EH (cell line): Measurements from ENCODE around the gene CNRIP1.
"Not testable (repeated sequence)": the region's sequence is repeated elsewhere in the genome, so short reads cannot be mapped to it uniquely, and the experiment has no call there.

Experiments used
- DNase-seq: peaks from one replicate; pipeline ENCODE4 v3.0.0-alpha.2; 2015; ENCODE audit warnings: low read depth

The CNRIP1 gene, protein sequence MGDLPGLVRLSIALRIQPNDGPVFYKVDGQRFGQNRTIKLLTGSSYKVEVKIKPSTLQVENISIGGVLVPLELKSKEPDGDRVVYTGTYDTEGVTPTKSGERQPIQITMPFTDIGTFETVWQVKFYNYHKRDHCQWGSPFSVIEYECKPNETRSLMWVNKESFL

DNA sequence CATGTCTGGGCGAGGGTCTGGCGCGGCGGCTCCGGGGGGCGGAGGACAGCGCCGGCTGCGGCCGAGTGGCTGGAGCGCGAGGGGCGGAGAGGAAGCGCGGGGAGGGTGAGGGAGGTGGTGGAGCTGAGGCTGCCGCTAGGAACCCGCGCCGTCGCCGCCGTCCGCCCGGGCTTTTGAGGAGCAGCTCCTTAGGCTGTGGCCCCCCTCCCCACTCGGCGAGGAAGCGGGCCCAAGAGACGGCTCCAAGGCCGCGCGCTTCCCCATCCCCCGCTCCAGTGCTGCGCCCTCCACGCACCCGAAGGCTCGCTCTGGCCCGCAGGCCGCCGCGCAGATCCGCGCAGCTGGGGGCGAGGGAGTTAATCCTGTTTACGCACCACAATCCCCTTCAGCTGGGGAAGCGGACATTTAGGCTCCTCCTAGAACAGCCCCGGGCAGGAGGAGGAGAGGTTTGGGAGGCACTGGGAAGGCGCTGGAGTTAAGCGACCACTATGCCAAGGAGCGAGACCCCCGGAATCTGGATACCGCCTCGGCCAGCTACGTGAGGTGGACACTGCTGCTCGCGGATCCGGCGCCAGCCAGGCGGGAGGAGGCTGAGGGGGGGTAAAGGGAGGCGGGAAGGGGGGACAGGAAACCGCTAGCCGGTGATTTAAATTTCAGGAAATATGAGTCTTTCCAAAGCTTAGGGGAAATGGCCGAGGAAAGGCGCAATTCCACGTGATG is at the start of gene CNRIP1:
TSS of gene CNRIP1 (minus strand) at position 552 of the 720 bp plus-strand sequence. CDS start at position 3, 549 bp downstream.
- peak; percentile 88 for DNase-seq

DNA sequence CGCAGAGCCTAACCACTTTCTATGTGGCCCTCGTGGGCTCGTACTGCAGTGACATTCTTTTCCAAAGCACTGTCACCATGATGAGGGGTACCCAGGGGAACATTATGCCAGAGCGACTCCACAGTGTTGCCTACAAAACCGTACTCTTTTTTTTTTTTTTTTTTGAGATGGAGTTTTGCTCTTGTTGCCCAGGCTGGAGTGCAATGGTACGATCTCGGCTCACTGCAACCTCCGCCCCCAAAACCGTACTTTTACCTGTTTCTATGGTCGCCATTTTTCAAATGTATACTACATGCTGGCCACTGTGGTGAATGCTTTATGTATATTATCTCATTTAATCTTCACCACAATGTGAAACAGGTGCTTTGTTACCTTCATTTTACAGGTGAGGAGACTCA is 49.6 kb upstream of the CNRIP1 start:
- DNase-seq = no peak

DNA sequence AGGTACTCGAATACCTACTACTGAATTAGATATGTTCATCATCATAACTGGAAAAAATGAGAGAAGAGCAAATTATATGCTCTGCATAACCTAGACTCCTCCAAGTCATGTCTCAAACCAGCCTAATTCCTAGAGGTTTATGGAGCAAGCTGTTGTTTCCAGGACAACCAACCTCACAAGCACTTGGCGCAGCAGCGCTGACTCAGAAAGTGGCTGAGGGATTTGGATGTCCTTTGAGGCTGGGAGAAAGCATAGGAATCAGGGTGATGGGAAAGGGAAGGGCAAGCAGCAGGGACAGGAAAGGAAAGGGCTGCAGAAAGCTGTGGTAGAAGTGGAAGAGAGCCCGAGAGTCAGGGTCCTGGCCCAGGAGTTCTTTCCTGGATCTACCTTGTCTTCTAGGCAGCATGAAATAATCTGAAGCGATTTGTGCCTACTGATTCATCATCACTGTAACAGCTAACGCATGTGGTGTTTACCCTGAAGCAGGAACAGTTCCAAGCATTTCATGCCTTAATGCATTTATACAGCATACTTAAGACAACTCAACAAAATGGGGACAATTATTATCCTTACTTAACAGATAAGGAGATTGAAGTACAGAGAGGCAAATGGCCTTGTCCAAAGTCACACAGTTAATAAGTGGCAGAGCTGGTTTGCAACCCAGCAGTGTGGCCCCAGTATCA is 49.0 kb upstream of the CNRIP1 start:
- DNase-seq = peak; percentile 84

DNA sequence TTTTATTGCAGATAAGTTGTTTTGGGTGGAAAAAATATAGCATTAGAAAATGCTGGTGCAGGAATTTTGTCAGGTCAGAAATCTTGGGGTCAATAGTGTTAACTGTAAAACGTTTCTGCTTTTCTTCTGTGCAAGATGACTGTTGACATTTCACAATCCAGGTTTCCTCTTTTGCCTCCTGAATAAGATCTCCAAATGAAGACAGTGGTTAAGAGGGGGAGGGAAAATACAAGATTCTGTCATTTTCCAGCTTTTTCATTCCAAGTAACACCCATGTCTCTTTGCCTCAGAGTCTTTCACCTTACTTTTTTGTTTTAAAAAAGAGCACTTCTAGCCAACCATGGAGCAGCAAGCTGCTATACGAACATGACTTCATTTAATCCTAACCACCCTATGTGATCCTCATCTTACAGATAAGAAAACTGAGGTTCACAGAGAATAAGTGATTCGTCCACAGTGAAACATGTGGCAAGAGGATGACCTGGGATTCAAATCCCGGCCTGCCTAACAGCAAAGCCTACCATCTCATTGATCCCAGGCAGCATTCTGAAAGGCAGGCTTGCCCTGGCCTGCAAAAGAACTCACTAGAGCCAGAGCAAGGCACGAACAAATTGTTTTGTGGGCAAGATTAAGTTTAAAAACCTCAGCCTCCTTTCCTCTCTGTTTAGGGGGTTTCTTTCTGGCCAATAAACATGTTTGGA is 48.4 kb upstream of the CNRIP1 start:
- no peak for DNase-seq

DNA sequence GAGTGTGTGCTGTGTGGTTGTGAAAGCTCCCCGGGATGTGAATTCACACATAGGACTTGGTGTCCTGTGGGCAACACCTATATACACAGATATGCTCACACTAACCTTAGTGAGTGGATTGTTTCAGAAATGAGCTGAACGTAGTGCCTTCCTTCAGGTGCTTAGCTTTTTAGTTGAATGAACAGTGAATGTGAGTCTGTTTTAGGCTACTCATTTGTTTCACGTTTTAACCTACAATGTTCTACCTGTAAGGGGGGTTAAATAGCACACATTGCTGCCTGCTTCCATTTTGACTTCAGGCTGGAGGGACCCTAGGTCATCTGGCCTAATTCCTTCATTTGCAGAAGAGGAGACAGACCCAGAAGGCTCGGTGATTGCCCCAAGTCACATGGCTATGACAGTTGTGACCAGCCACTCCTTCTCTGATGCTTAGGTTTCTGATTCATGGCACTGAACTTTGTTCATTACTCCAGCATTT is 46.4 kb upstream of the CNRIP1 start:
- DNase-seq = no peak

DNA sequence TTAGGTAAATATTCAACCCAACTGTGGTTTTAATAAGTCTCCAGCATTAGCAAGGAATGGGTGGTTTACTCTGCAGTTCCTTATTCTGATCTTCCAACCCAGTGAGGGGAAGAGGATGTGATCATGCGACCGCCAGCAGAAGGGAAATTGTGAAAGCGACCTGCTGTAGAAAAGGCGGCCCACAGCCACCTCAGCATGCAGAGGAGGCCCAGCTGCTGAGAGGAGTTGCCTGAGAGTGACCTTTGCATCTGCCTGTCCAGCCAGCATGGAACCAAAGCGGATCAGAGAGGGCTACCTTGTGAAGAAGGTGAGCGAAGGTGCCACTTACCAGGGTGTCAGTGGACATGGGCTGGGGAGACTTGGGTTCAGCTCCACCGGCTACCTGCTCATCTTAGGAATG is 45.3 kb upstream of the CNRIP1 start, which contains the start of gene PLEK:
TSS of gene PLEK (plus strand) at position 196 of the 400 bp plus-strand sequence. CDS start at position 266, 70 bp downstream.
- no peak for DNase-seq

DNA sequence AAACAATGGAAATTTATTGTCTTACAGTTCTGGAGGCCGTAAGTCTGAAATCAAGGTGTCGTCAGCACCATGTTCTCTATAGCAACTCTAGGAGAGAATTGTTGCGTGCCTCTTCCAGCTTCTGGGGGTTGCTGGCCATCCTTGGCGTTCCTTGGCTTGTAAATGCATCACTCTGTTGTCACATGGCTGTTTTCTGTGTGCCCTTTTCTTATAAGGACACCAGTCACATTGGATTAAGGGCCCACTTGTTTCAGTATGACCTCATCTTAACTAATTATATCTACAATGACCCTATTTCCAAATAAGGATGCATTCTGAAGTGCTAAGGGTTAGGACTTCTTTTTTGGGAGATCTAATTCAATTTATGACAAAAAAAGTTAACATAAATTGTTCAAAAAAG is 44.0 kb upstream of the CNRIP1 start:
- no peak for DNase-seq

DNA sequence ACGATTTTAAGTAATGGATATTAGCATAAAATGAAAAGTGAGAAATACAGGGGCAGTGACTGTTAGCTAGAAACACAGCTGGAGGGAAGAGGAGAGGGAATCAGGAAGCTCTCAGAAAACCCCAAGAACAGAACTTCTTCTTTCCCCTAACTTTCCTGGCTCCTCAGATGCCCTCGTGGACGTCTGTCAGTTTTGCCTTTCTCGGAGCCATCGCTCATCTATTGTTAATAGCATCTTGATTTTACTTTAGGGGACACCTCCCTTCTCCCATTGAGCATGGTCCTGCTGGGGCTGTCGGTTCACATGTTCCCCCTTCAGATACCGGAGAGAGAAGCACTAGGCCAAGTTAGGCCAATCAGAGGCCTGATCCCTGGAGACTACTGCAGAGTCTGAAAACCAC is 43.0 kb upstream of the CNRIP1 start:
- no peak for DNase-seq

DNA sequence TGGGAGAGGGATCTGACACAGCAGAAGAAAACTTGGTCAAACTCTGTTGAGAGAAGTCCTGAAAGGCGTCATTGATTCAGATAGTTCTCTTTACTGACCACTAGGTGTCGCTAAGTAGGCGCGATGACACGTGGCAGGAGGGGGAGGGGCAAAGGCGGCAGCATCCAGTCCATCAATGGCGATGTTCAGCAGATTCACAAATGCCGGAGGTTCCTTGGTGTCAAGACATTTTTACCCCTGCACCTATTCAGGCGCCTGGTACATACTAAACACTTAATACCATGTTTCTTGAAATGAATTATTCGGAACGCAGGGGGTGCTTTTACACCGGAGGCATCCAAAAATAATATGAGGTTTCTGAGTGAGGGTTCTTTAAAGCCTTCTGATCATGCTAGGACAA is 42.3 kb upstream of the CNRIP1 start:
- peak; percentile 58 for DNase-seq

DNA sequence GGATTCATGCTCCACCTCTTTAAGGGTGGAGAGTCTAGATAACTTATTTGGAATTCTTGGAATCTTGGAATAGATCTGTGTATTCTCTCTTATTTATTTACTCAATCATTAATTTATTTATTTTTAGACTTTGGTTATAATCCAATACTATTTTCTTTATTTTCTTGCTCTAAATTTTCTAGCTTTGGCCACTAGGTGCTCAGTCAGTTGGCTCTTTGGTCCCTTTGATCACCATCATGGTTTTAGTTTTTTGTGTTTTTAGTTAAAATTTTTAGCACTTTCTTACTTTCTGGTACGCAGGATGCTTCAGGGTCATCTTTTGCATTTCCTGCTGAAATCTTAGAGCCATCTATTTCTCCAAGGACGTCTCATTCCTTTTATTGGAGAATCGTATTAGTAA is 40.1 kb upstream of the CNRIP1 start:
- DNase-seq = no peak

DNA sequence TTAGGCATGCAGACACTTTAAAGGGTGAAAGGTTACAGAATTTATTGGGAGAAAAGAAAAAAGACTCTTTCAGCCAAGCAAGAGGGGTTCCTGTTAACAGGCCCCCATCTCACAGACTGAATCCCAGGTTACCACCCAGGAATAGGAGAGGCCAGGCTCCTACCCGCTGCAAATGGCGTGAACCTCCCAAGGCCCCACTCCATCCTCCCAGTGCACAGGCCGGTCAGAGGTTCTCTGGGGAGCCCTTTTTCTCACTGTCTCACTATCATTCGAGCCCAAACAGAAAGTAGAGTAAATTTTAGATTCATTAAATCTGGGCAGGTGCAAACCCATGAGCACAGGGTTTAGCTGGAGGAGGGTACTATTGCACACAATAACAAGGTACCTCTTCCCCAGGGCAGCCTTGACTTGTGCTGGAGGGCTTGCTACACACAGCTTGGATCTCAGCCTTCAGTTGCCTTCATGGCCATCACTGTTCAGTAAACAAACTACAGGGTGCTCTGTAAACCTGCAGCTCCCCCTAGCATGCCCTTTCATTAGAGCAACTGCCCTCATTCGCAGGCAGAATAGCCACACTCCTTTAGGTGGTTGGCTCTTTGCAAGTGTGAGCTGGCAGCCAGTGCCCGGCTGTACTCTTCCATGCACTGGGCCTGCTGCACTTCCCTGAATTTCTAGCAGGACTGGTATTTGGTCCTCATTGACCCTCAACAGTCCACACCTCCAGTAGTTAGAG is 38.0 kb upstream of the CNRIP1 start:
- DNase-seq = peak; percentile 74

DNA sequence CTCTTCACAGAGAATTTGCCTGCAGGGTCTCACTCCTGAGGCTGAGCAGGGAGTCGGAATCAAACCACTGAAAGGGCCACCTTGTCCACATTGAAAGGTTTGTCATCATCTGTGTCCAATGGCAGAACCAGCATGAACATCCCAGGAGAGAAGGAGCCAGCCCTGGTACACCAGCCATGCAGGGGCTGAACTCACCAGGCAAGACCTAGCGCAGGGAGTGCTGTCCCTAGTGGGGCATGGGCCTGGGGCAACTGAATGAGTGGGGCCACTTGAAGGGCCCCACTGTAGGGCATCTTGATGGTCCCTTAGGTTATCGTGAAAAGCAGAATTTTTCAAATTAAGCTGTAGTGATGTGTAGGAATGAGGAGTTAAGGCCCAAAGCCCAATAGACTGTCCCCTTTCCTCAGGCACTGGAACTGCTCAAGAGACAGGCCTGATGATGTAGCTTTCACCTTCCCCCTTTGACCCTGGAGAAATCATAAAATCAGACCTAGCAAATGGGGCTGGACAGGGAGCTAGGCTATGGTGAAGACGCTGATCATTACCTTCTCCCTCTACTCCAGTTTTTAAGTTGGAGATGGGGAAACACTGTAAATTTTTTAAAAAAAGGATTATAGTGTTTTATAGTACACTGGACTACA is 37.0 kb upstream of the CNRIP1 start:
- no peak for DNase-seq

DNA sequence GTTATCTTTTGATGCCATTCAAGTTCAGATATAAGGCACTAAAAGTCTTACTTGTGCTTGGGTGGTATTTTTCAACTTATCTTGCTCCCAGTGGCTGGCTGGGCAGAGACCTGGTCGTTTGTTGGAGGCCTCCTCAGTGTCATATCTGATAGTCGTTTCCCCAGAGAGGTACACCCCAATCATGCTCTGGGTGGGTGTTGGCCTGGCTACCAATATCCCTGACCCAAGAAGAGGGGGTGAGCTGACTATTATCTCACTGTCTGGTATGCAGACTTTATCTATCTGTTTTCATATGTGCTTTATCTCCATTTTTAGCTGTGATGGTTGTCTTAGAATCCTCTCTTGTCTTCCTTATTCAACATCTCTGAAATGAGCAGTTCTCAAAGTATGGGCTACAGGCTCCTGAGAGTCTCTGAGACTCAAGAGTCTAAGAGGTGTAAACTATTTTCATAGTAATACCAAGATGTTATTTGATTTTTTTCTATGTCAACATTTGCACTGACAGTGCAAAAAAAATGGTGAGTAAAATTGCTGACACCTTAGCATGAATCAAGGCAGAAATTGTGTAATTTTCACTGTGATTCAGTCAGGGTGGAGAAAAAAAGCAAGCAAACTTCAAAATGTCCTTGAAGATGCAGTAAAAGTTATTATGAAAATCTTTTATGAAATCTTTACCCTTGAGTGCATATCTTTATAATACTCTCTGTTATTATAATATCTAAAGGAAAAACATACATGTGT is 33.1 kb upstream of the CNRIP1 start:
- DNase-seq = peak; percentile 15

DNA sequence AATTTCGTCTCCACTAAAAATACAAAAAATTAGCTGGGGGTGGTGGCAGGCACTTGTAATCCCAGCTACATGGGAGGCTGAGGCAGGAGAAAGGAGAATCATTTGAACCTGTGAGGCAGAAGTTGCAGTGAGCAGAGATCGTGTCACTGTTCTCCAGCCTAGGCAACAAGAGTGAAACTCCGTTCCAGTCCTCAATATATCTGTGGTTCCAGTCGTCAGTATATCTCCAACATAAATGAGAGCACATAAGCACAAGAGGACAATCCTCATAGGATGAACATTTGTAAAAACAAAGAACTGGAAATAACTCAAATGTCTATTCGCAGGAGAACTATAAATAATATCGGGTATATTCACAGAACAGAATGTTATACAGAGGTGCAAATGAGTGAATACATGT is 32.2 kb upstream of the CNRIP1 start:
- DNase-seq = no peak

DNA sequence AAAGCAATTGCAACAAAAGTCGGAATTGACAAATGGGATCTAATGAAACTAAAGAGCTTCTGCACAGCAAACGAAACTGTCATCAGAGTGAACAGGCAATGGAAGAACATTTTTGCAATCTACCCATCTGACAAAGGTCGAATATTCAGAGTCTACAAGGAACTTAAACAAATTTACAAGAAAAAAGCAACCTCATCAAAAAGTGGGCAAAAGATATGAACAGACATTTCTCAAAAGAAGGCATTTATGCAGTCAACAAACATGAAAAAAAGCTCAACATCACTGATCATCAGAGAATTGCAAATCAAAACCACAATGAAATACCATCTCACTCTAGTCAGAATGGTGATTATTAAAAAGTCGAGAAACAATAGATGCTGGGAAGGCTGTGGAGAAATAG is 29.3 kb upstream of the CNRIP1 start:
- not testable (repeated sequence) for DNase-seq

DNA sequence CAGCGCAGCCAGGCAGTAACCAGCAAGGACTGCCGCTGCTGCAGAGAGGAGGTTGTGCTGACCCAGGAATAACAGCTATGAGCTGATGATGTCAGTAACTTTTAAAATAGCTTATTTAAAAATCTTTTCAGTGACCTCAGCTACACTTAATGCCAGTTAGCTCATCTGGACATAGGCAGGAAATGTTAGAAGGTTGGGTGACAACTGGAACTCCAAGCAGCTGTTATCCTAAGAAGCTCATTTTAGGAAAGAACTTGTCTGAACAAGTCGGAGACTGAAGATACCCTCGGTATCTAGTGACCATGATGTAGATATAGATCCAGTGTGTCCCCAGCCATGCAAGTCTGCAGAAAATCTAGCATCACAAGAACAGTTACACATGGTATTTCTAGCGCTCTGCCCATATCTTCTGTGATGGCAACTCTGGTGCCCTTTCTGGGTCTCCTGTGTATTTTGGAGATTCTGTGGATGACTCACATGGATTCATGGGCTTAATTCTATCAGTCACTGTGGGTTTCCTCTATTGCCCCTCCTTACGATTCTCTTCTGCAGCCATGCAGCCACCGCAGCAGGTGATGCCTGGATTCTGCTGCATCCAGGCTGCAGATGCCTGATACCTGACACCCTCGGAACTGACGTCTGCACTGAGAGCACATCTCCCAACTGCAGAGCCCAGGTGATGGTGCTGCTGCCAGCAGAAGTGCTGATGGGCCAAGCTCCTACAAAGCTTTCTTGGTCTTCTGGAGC is 25.6 kb upstream of the CNRIP1 start:
- peak; percentile 18 for DNase-seq

DNA sequence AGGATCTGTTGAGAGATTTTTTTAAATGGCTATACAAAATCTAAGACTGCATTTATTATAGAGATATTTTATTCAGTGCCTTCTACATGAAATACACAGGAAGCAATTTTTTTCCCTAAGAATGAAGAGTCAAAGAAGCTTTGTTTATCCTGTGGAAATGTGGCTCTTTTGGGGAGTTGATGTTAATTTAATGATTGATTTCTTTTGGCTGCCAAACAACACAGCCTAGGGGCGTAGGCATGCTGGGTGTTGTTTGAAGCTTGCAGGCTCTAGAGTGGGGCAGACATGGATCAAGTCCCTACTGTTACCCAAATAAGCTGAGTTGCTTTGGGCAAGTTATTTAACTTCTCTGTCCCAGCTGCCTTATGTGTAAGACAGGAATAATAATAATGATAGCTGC is 24.3 kb upstream of the CNRIP1 start:
- DNase-seq = peak; percentile 28

DNA sequence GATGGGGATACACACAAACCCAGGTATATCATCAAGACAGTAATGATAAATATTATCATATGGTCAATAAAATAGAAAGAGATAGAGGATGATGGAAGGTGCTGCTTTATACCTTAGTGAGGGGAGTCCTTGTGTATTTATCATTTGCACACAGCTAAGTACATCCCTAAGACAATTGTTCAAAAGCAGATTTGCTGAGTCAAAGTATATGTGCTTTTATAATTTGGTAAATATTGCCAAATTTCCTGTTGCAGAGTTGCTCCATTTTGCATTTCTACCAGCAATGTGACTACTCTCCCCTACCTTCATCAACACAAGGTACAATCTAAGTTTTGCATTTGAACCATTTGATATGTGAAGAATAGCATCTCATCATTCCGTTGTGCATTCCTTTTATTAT is 22.7 kb upstream of the CNRIP1 start:
- DNase-seq = no peak

DNA sequence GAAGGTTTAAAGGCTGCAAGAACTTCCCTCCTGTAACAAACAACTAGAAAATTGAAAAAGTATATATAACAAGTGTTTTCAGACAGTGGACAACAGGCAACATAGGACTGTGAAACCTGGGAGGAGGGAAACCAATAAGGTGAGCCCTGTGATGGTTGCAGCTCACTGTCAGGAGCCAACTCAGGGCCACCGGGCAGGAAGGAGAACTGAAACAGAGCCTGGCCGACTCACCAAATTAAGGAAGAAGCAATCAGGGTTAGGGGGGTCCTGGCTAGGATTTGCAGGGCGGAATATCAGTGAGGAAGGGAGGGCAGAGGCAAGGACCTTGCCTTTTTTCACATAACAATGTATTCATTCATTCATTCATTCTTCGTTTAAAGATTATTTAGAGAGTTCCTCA is 21.8 kb upstream of the CNRIP1 start:
- DNase-seq = no peak

DNA sequence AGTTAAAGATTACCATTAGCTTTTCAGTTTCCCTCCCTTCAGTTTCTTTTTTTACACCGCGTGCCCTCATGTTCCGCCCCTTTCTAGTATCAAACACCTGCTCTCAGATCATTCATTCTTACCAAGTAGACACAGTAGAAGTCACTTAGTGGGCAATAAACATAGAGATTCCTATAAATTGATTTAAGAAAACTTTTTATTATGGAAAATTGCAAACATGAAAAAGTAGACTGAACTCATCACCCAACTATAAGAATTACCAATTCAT is 21.2 kb upstream of the CNRIP1 start:
- no peak for DNase-seq
